ENCODE measurements around the gene EPOP.

EPOP gene

GRCh38 chr17:38705803-38706504 is 31.2 kb upstream of the EPOP start:
- FAIRE-seq, result no peak

GRCh38 chr17:38705523-38705802 is 30.7 kb upstream of the EPOP start:
- no peak for FAIRE-seq

- FAIRE-seq, result no peak
These were observed 30.1 kb upstream of the EPOP start, which contains the start of gene MLLT6 for GRCh38 chr17:38704606-38705522. MLLT6 (plus strand) TSS chr17:38705273; CDS start chr17:38705633, 360 bp downstream.

GRCh38 chr17:38703742-38704605 is 29.2 kb upstream of the EPOP start:
- FAIRE-seq, result no peak

- FAIRE-seq, result no peak
These were observed 28.4 kb upstream of the EPOP start for GRCh38 chr17:38702916-38703741.

GRCh38 chr17:38702166-38702915 is 27.6 kb upstream of the EPOP start:
- no peak for FAIRE-seq

GRCh38 chr17:38701504-38702165 is 26.9 kb upstream of the EPOP start:
- no peak for FAIRE-seq

- FAIRE-seq, result no peak
These were observed 24.0 kb upstream of the EPOP start for GRCh38 chr17:38698760-38699159.

- no peak for FAIRE-seq
These were observed 22.5 kb upstream of the EPOP start for GRCh38 chr17:38697061-38697820.

GRCh38 chr17:38693700-38694329 is 19.1 kb upstream of the EPOP start:
- FAIRE-seq, result no peak

- FAIRE-seq, result no peak
These were observed 16.4 kb upstream of the EPOP start for GRCh38 chr17:38691154-38691553.

GRCh38 chr17:38690386-38690785 is 15.6 kb upstream of the EPOP start:
- FAIRE-seq, result no peak

GRCh38 chr17:38687286-38687685 is 12.5 kb upstream of the EPOP start:
- FAIRE-seq, result no peak

- no peak for FAIRE-seq
These were observed 10.7 kb upstream of the EPOP start for GRCh38 chr17:38685491-38685890.

- FAIRE-seq, result no peak
These were observed 6.3 kb upstream of the EPOP start for GRCh38 chr17:38681096-38681495.

GRCh38 chr17:38677819-38678218 is 3.1 kb upstream of the EPOP start:
- FAIRE-seq, result no peak

GRCh38 chr17:38676706-38677504 is 2.1 kb upstream of the EPOP start:
- FAIRE-seq, result no peak

- no peak for FAIRE-seq
These were observed 576 bp downstream of the EPOP start for GRCh38 chr17:38674014-38674748.
